ENCODE measurements around the gene KCNIP1.

DNA sequence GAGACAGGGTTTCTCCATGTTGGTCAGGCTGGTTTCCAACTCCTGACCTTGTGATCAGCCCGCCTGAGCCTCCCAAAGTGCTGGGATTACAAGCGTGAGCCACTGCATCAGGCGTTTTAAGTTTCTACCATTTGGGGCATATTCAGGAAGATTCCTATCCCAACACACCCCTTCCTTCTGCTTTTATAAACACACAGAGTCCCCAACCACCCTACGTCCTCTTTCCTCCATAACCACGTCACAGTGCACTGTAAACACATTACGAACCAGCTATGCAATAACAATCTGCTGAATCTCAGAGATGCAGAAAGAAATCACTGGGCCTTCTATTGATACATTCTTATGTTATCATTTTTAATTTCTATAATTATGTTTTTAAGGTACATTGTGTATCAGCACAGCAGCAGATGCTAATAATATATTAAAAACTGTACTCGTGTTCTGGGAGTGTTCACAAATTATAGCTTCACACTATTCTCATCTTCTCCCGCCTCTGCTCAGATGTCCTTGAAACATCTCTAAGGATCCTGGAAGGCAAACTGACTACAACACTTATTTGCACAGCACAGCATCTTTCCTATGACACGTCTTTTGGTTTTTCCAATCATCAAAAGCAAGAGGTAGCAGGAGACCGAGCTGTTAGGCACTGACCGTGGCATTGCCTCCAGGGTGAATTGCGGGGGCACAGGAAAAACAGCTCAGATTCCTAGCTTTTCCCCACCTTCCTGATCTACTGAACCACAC is 60.2 kb downstream of the KCNIP1 start:
- TF ChIP-seq, protein P1, sequence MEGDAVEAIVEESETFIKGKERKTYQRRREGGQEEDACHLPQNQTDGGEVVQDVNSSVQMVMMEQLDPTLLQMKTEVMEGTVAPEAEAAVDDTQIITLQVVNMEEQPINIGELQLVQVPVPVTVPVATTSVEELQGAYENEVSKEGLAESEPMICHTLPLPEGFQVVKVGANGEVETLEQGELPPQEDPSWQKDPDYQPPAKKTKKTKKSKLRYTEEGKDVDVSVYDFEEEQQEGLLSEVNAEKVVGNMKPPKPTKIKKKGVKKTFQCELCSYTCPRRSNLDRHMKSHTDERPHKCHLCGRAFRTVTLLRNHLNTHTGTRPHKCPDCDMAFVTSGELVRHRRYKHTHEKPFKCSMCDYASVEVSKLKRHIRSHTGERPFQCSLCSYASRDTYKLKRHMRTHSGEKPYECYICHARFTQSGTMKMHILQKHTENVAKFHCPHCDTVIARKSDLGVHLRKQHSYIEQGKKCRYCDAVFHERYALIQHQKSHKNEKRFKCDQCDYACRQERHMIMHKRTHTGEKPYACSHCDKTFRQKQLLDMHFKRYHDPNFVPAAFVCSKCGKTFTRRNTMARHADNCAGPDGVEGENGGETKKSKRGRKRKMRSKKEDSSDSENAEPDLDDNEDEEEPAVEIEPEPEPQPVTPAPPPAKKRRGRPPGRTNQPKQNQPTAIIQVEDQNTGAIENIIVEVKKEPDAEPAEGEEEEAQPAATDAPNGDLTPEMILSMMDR (IDR thresholded peaks at IDR 0.05) = no peak
- no peak for TF ChIP-seq EP300 (IDR thresholded peaks at IDR 0.05)
